Measurements from ENCODE around the gene DCAF11. TPM values are rescaled to one million over a fixed set of nuclear protein-coding genes. Genes with fewer than 3 reads are reported as not detected.
A peak's percentile ranks its signal among the peaks of the same experiment; 100 is the strongest.

The DCAF11 gene
- total and polyA plus RNA-seq, 2 of the 13 experiments (the other 11 are each of a cell fraction or from before 2014, with no cell fraction given) = 150 to 257 TPM

DNA sequence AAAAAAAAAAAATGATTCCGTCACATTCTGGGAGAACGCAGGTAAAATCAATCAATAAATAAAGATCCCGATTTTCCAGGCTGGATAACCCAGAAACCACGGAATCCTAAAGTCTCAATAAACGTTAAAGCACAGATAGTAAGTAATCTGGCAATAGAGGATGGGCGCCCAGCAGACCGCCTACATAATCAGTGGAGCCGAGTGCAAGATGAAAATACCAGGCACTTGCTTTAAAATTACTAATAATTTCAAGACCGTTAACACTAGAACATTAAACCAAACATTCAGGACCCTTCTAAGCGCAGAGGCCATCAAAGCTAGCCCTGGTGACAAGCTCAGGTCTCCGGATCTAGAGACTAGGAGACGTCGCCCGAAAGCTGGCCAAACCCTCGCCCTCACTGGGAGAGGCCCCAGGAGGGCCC lies 1.2 kb upstream of the DCAF11 start (continued):
- TF ChIP-seq TP53 (CRISPR knock-in tag; conservative IDR thresholded peaks at IDR 0.05) = 0 out of 2 replicates have a peak, but pooled peaks have one; percentile 90
- TF ChIP-seq ZNF292 (CRISPR knock-in tag; IDR thresholded peaks at IDR 0.05; ENCODE audit: borderline replicate concordance, low read depth) = no peak
- TF ChIP-seq NFKB2 (CRISPR knock-in tag; IDR thresholded peaks at IDR 0.05; ENCODE audit: borderline replicate concordance) = no peak
- TF ChIP-seq ZNF367 (CRISPR knock-in tag; IDR thresholded peaks at IDR 0.05; ENCODE audit: borderline replicate concordance) = 0 out of 2 replicates have a peak, but pooled peaks have one; percentile 37
- TF ChIP-seq ZNF30 (CRISPR knock-in tag; IDR thresholded peaks at IDR 0.05) = peak; percentile 86; the same call in 1 of the 2 replicates
- no peak for TF ChIP-seq RFX1 (IDR thresholded peaks at IDR 0.05)
- TF ChIP-seq ZNF234 (CRISPR knock-in tag; conservative IDR thresholded peaks at IDR 0.05) = no peak; the same call in 1 of the 2 replicates
- no peak for TF ChIP-seq ZFP36 (IDR thresholded peaks at IDR 0.05; ENCODE audit: borderline replicate concordance, low read depth, low read length, partially characterized antibody)
- TF ChIP-seq ZNF160 (CRISPR knock-in tag; IDR thresholded peaks at IDR 0.05) = no peak
- TF ChIP-seq TRIM24 (CRISPR knock-in tag; IDR thresholded peaks at IDR 0.05) = no peak
- TF ChIP-seq NR2F6 (IDR thresholded peaks at IDR 0.05) = no peak
- no peak for TF ChIP-seq NR2F6 (CRISPR knock-in tag; IDR thresholded peaks at IDR 0.05)
- TF ChIP-seq PHF21A (CRISPR knock-in tag; IDR thresholded peaks at IDR 0.05) = no peak
- TF ChIP-seq ZNF17 (CRISPR knock-in tag; IDR thresholded peaks at IDR 0.05) = peak; percentile 52; the same call in 1 of the 2 replicates
- TF ChIP-seq, protein P1, sequence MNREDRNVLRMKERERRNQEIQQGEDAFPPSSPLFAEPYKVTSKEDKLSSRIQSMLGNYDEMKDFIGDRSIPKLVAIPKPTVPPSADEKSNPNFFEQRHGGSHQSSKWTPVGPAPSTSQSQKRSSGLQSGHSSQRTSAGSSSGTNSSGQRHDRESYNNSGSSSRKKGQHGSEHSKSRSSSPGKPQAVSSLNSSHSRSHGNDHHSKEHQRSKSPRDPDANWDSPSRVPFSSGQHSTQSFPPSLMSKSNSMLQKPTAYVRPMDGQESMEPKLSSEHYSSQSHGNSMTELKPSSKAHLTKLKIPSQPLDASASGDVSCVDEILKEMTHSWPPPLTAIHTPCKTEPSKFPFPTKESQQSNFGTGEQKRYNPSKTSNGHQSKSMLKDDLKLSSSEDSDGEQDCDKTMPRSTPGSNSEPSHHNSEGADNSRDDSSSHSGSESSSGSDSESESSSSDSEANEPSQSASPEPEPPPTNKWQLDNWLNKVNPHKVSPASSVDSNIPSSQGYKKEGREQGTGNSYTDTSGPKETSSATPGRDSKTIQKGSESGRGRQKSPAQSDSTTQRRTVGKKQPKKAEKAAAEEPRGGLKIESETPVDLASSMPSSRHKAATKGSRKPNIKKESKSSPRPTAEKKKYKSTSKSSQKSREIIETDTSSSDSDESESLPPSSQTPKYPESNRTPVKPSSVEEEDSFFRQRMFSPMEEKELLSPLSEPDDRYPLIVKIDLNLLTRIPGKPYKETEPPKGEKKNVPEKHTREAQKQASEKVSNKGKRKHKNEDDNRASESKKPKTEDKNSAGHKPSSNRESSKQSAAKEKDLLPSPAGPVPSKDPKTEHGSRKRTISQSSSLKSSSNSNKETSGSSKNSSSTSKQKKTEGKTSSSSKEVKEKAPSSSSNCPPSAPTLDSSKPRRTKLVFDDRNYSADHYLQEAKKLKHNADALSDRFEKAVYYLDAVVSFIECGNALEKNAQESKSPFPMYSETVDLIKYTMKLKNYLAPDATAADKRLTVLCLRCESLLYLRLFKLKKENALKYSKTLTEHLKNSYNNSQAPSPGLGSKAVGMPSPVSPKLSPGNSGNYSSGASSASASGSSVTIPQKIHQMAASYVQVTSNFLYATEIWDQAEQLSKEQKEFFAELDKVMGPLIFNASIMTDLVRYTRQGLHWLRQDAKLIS (CRISPR knock-in tag; IDR thresholded peaks at IDR 0.05) = no peak
- TF ChIP-seq BCL6 (CRISPR knock-in tag; IDR thresholded peaks at IDR 0.05) = no peak
- no peak for TF ChIP-seq GTF3A (CRISPR knock-in tag; conservative IDR thresholded peaks at IDR 0.05)
- TF ChIP-seq PHB2 (IDR thresholded peaks at IDR 0.05; ENCODE audit: partially characterized antibody) = no peak
- TF ChIP-seq, protein P2, sequence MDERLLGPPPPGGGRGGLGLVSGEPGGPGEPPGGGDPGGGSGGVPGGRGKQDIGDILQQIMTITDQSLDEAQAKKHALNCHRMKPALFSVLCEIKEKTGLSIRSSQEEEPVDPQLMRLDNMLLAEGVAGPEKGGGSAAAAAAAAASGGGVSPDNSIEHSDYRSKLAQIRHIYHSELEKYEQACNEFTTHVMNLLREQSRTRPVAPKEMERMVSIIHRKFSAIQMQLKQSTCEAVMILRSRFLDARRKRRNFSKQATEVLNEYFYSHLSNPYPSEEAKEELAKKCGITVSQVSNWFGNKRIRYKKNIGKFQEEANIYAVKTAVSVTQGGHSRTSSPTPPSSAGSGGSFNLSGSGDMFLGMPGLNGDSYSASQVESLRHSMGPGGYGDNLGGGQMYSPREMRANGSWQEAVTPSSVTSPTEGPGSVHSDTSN (CRISPR knock-in tag; IDR thresholded peaks at IDR 0.05) = no peak
- TF ChIP-seq ELF1 (CRISPR knock-in tag; IDR thresholded peaks at IDR 0.05) = no peak
- TF ChIP-seq YY1 (IDR thresholded peaks at IDR 0.05; ENCODE audit: insufficient read depth, insufficient replicate concordance, low read depth, low read length) = no peak
- TF ChIP-seq ZNF256 (CRISPR knock-in tag; conservative IDR thresholded peaks at IDR 0.05) = peak; percentile 80
- TF ChIP-seq, protein P3, sequence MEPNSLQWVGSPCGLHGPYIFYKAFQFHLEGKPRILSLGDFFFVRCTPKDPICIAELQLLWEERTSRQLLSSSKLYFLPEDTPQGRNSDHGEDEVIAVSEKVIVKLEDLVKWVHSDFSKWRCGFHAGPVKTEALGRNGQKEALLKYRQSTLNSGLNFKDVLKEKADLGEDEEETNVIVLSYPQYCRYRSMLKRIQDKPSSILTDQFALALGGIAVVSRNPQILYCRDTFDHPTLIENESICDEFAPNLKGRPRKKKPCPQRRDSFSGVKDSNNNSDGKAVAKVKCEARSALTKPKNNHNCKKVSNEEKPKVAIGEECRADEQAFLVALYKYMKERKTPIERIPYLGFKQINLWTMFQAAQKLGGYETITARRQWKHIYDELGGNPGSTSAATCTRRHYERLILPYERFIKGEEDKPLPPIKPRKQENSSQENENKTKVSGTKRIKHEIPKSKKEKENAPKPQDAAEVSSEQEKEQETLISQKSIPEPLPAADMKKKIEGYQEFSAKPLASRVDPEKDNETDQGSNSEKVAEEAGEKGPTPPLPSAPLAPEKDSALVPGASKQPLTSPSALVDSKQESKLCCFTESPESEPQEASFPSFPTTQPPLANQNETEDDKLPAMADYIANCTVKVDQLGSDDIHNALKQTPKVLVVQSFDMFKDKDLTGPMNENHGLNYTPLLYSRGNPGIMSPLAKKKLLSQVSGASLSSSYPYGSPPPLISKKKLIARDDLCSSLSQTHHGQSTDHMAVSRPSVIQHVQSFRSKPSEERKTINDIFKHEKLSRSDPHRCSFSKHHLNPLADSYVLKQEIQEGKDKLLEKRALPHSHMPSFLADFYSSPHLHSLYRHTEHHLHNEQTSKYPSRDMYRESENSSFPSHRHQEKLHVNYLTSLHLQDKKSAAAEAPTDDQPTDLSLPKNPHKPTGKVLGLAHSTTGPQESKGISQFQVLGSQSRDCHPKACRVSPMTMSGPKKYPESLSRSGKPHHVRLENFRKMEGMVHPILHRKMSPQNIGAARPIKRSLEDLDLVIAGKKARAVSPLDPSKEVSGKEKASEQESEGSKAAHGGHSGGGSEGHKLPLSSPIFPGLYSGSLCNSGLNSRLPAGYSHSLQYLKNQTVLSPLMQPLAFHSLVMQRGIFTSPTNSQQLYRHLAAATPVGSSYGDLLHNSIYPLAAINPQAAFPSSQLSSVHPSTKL (CRISPR knock-in tag; IDR thresholded peaks at IDR 0.05) = no peak
- TF ChIP-seq, protein P4, sequence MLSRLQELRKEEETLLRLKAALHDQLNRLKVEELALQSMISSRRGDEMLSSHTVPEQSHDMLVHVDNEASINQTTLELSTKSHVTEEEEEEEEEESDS (CRISPR knock-in tag; IDR thresholded peaks at IDR 0.05; ENCODE audit: borderline replicate concordance) = no peak
- TF ChIP-seq ZSCAN12 (CRISPR knock-in tag; IDR thresholded peaks at IDR 0.05) = 0 out of 2 replicates have a peak, but pooled peaks have one; percentile 6
